GM12864 (cell line): ENCODE results near the gene SSTR3.
"Not testable (repeated sequence)": the region's sequence is repeated elsewhere in the genome, so short reads cannot be mapped to it uniquely, and the experiment has no call there.

Experiments
- DNase-seq: peaks from one replicate; pipeline ENCODE4 v3.0.0-alpha.2; 2011; ENCODE audit warnings: low read depth
- H3K4me3 ChIP-seq: 2 replicates; pipeline ENCODE4 v1.5.1; 2011; ENCODE audit warnings: mild to moderate bottlenecking, low read depth, low read length, control low read depth
- CTCF ChIP-seq: IDR thresholded peaks from 2 replicates; pipeline ENCODE4 v1.5.1; 2011; ENCODE audit warnings: low read depth, mild to moderate bottlenecking, moderate library complexity, low read length, control low read depth, inconsistent platforms; ENCODE audit errors: missing control alignments

SSTR3 gene

GRCh38 chr22:37256075-37256726 is 43.9 kb upstream of the SSTR3 start:
- TF ChIP-seq CTCF = no peak
- H3K4me3 ChIP-seq = no peak overlapping the region
- DNase-seq = no peak

GRCh38 chr22:37255558-37256006 is 43.3 kb upstream of the SSTR3 start:
- TF ChIP-seq CTCF = no peak
- no peak overlapping the region for H3K4me3 ChIP-seq
- no peak for DNase-seq

GRCh38 chr22:37254867-37255233 is 42.6 kb upstream of the SSTR3 start:
- TF ChIP-seq CTCF = no peak
- H3K4me3 ChIP-seq = no peak overlapping the region
- no peak for DNase-seq

GRCh38 chr22:37254209-37254866 is 42.1 kb upstream of the SSTR3 start:
- DNase-seq = no peak
- no peak overlapping the region for H3K4me3 ChIP-seq
- TF ChIP-seq CTCF = no peak

- H3K4me3 ChIP-seq = no peak overlapping the region
- DNase-seq = no peak
- peak; percentile 5 for TF ChIP-seq CTCF
Measured at GRCh38 chr22:37253126-37253660, 40.9 kb upstream of the SSTR3 start.

- not testable (repeated sequence) for DNase-seq, H3K4me3 ChIP-seq
Measured at GRCh38 chr22:37251836-37252235, 39.6 kb upstream of the SSTR3 start.

- DNase-seq = no peak
- no peak for TF ChIP-seq CTCF
- H3K4me3 ChIP-seq = no peak overlapping the region
Measured at GRCh38 chr22:37249986-37250385, 37.7 kb upstream of the SSTR3 start.
